GM21390 (cell line): ENCODE results near the gene TMCC3.
A peak's percentile ranks its signal among the peaks of the same experiment; 100 is the strongest.
"Not testable (repeated sequence)": the region's sequence is repeated elsewhere in the genome, so short reads cannot be mapped to it uniquely, and the experiment has no call there.

ENCODE experiments used
- ATAC-seq: cut with Tn5 transposase; IDR thresholded peaks from one replicate; pipeline ENCODE4 v1.9.1; 2021; ENCODE audit not compliant: unreplicated experiment

TMCC3 gene

DNA sequence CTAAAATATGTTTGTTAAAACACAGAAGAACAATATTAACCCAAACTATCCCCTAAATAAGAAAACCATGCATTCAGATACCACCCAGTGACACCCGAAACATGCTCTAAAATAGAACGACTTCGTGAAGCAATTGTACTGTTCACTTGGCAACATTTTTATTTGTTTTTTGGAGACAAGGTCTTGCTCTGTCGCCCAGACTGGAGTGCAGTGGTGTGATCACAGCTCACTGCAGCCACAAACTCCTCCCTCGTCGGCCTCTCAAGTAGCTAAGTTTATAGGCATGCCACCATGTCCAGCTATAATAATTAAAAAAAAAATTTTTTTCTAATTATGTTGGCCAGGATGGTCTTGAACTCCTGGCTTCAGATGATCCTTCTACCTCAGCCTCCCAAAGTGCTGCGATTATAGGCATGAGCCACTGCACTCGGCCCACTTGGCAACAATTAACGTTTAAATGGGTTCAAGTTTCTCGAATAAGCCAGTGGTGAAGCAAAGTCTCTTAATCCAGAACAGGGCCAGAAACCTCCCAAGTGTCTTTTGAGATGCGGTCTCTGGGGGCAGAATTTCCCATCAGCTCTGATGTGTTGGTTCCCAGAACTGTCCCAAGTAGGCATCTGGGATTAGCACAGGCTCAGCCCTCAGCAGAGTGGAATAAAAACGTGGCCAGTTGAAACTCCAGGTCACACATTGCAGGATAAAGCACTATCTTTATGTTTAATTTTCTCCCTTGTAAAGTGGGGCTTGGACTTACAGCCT, 74.5 kb downstream of the TMCC3 start:
- ATAC-seq: no peak

DNA sequence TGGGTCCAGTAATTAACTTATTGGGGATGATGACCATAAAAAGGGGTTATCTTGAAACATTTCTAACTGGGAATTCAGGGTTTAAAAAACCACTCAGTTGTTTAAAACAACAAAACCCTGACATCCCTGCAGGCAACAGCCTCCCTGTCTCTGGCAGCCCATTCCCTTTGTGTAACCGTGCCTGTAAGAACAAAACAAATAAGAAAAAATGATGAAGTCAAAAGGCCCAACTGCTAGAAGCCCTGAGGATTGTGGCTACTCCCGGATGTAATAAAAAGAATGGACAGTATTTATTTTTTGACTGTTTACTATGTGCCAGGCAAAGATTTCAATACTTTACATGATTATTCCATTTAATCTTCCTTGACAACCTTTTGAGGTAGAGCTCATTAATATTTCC, 75.3 kb downstream of the TMCC3 start:
- no peak for ATAC-seq

DNA sequence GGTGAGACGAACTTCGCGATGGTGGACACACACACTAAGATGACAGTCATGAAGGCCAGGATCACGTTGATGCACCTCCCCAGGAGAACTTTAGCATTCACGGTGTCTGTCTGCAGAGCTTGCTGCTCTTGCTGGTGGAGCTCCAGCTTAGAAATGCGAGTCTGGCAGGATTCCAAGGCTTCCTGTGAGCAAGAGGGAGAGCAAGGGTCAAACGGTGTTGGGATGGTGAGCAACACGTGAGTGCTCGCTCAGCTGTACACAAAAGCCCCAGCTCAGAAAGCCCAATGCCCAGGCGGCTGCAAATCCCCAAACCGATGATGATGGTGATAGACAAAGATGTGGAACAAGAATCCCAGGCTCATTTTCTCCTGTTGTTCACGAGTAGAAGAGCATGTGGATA, 78.8 kb downstream of the TMCC3 start:
- no peak for ATAC-seq

DNA sequence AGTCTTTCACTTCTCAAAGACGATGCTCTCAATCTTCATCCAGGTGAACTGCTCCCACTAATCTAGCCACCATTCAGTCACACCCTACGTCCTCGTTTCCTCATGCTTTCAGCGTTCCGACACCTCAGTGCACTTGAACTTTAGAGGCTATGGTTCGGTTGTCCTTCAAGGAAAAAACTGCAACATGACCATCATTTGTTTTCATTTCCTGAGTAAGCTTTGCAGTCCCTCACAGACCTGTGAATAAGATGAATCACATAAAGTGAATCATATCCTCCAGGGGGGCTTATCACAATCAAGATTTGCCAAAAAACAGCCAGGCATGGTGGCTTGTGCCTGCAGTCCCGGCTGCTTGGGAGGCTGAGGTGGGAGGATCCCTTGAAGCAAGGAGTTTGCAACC, 80.2 kb downstream of the TMCC3 start:
- no peak for ATAC-seq

DNA sequence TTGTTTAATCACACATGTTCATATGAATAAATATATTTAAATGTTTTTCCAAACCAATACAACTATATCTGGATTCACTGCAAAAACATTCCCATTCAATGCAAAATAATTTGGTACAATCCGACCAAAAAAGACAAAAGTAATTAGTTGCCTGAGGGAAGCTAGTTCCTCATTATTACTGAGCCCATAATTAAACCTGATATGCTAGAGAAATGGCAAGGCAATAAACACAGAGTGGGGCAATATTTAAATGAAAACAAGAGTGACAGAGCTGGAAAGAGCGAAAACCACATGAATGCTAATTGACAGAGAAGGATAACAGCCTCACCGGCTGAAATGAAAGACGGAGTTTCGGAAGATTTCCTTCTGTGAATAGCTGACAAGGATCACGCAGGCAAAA, 82.6 kb downstream of the TMCC3 start:
- no peak for ATAC-seq

DNA sequence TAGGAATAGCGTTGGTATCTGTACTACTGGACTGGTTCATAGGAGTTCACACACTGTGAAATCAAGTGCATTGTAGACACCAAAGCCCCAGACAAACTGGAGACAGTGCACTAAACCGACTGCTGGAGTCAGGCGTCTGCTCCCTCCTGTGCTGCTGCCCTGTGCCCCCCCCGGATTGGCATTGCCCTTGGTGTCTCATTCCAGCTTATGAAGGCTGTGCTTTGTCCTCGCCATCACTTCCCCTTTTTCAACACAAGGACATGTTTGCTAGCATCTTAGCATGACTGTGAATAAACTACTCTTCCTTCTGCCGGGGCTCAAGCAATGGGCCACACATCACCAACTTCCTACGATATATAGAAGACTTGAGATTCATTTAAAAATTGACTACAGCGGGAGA, 84.0 kb downstream of the TMCC3 start:
- ATAC-seq: no peak

DNA sequence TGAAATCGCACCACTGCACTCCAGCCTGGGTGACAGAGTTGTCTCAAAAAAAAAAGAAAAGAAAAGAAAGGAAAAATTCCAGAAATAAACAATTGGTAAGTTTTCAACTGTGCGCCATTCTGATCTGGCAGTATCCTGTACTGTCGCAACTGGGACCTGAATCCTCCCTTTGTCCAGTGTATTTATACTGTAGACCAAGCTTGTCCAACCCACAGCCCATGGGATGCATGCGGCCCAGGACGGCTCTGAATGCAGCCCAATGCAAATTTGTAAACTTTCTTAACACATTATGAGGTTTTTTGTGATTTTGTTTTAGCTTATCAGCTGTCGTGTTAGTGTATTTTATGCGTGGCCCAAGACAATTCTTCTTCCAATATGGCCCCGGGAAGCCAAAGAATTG, 84.7 kb downstream of the TMCC3 start:
- ATAC-seq: no peak

DNA sequence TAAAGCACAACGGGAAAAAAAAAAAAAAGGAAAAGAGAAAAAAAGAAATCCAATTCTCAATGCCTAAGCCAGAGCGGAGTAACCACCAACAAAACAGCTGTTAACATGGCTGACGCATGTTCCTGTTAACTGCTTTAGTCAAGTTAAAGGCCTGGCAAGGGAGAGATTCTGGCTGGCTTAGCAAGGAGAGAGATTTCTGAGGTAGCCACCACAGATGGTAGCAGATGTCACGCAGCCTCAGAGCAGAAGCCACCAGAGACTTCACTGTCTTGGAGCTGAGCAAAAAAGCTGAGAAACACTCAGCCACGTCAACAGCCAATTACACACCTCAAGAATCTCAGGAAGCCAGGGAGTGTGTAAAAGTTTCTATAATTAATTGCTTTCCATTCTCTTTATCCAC, 87.1 kb downstream of the TMCC3 start:
- ATAC-seq: no peak

DNA sequence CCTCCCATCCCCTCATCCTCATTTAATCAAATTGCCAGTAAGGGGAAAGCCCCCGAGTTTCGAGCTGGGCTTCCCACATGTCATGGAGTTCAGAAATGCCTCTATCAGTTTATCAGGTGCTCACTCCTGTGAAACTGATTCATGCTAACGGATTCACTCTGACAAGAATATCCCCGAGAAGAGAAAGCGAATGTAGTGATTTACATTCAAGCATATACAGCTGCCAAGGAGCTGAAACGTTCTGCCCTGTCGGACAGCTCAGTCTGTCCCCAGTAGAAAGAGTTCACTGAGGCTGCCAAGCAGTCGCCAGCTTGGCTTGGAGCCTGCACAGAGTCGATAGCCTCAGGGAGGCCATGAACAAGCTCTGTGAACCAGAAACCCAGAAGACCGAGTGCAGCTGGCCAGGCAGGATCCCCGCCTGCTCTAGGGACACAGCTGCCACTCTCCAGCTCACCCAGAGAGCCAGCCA, 88.4 kb downstream of the TMCC3 start:
- ATAC-seq: peak; percentile 78

DNA sequence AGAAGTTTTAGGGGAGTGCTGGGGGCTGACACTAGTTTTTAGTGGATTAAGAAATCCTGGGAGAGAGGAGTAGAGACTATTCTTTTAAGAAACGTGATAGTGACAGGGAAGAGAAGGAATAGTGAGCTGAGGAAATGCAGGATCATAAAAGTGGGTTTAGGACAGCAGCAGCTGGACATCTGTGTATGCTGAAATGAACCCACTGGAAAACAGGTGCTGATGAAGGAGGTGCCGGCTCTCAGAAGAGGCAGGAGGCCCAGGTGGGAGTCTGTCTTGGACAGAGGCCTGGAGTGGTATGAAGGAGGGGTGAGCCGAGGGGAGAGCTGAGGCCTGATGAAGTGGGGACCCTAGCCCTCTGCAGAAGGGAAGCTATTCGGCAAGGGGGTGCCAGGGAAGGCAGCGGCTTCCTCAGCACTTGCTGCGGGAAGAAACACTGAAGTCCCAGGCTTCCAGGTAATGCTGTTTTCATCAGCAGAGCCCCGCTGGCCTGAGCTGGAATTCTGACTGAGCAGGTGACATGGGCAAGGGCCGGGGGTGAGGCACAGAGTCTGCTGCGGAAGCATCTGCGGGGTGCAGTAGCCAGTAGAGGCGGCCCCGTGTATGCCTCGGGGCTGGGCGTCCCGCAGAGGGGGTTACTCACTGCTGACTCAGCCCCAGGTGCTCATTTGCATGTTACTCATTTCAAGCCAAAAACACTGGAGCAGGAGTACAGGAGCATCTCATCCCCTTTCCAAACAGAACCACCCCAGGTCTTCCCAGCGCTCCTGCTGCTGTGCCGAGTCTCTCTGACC, 89.7 kb downstream of the TMCC3 start:
- ATAC-seq: peak; percentile 56

DNA sequence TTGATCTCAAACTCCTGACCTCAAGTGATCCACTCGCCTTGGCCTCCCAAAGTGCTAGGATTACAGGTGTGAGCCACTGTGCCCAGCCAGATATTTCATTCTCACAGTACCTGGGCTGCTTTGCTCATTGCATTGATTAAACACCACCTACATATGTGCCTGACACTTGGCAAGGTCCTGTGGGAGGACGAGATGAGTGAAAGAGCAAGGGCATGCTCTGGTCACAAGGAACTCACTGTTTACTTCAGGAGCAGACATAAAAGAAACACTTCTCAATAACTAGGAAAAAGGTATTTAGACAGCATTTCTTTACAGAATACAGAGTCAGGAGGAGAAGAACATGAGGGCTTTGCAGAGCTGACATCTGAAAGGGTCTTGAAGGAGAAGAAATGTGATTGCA, 91.7 kb downstream of the TMCC3 start:
- ATAC-seq: no peak

DNA sequence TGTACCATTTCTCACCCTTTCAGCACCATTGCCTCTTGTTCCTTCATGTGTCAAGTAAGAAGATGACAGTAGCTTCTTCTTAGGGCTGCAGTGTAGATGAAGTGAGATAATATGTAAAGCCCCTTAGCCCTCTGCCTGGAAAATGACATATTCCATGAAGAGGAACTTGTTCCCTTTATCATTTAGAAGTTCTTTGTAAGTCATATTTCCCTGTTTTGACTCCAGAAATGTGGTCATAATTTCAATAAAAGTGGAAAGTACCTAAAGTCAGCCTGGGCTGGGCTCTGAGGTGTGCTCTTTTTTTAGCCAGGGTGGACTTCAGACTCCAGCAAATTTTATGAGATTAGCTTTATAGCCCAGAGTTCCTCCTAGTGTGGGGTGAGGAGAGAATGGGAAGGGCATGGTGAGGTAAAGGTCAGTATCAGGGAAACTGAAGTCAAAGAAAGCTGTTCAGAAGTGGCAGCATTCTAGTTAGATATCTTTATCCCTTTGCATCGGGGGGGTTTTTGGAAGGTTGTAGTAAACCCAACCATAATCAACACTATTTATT, 92.5 kb downstream of the TMCC3 start:
- ATAC-seq: no peak

DNA sequence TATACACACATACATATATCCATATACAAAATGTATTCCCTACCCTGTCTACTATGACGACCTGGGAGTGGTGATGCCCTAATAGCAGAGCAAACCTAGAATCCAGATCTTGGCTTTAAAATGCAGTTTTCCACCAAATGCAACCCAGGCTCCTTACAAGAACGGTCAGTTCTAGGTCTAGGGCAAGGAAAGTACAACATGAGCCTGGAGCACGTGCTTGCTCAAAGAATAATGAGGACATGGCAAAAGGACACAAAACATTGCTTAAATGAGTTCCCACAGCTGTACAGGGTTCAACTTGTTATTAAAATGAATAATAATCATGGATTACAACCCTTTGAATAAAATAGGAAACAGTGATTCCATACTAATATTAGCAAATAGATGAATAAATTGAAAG, 94.7 kb downstream of the TMCC3 start:
- no peak for ATAC-seq

DNA sequence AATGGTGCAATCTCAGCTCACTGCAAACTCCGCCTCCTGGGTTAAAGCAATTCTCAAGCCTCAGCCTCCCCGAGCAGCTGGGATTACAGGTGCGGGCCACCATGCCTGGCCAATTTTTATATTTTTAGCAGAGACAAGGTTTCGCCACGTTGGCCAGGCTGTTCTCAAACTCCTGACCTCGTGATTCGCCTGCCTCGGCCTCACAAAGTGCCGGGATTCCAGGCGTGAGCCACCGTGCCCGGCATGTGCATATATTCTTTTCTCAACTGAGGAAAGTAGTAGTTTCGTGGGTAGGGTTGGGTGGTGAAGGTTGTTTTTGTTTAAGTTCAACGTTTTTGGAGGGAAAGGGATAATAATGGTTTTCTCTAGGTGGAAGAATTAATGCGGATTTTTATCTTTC, 96.5 kb downstream of the TMCC3 start:
- ATAC-seq: no peak

DNA sequence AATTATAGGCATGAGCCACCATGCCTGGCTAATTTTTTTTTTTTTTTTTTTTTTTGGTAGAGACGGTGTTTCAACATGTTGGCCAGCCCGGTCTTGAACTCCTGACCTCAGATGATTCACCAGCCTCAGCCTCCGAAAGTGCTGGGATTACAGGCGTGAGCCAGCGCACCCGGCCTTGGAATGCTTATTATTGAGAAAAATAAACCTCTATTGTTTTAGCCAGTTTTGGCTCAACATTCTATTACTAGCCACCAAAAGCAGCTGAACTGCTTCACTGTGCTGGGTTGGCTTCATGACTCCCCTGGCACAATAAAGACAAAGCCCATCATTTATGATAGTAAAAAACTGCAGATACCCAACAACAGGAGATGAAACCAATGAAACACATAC, 97.2 kb downstream of the TMCC3 start:
- ATAC-seq: no peak

DNA sequence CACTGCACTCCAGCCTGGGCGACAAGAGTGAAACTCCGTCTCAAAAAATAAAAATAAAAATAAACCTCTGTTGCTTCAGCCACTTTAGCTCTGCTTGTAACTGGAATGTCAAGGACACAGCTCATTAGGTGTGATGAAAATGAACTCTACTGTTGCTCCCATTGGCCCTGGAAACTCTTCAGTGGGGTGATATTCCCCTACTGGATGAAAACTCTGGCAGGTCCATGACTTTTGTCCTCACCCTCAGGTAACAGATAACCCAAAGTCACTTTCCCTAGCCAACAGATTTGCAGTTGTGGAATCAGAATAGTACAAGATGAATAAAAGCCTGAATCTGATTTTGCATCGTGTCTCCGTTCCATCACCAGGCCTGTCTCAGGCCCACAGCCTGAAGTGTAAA, 98.5 kb downstream of the TMCC3 start:
- ATAC-seq: no peak

DNA sequence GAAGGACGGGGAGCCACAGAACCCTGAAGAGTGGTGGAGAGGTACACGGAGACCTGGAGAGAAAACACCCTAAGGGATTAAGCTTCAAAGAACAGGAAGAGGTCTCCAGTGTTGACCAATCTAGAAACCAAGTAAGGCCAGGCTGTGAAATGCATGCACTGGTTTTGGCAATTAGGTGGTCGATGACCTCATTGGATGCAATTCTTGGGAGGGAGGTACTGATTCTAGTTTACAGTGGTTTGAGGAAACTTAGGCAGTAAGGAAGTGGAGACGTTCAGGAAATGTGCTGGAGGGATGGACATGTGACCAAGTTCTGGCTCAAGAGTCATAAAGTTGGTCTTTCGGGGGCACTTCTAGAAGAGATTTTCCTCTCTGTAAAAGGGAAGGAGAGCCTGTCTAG, 99.4 kb downstream of the TMCC3 start:
- no peak for ATAC-seq

DNA sequence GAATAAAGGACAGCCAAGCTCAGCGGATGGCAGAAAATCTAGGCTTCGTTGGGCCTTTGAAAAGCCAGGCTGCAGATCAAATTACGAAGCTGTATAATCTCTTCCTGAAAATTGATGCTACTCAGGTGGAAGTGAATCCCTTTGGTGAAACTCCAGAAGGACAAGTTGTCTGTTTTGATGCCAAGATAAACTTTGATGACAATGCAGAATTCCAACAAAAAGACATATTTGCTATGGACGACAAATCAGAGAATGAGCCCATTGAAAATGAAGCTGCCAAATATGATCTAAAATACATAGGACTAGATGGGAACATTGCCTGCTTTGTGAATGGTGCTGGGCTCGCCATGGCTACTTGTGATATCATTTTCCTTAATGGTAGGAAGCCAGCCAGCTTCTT, 101.5 kb downstream of the TMCC3 start:
- ATAC-seq: not testable (repeated sequence)

DNA sequence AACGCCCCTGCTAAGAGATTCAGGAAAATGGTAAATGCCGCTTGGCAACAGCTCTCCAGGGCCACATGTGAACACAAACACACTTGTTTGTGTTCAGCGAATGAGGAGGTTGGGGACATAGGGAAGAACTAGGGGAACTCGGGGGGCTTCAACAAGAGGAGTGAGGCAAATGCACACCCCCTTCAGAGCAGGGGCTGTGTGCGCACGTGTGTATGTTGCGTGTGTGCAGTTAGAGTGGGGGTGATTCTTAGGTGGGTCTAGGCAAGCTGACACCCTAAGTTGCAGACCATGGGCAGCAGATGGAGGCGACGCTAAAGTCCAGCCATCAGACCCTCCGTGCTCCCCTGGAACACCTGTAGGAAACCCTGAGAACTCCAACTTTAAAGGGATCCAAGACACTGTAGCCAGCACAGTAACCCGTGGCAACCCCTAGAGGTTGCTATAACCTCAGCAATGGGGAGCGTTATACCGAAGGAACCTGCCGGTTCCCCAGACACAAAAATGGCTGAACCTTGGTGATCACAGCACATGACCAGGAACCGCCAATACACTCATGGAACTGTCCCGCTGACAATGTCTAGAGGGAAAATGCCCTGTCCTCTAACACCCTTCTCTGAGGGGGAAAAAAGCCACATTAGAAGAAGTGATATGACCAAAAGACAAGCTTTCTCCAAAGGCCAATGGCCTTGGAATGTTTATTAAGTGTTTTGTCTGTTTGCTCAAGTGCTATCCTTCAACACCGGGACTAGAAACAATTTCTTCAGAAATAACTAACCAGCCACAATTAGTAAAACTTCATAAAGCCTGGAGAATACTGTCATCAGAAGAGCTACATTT, 104.2 kb downstream of the TMCC3 start:
- peak; percentile 75 for ATAC-seq

DNA sequence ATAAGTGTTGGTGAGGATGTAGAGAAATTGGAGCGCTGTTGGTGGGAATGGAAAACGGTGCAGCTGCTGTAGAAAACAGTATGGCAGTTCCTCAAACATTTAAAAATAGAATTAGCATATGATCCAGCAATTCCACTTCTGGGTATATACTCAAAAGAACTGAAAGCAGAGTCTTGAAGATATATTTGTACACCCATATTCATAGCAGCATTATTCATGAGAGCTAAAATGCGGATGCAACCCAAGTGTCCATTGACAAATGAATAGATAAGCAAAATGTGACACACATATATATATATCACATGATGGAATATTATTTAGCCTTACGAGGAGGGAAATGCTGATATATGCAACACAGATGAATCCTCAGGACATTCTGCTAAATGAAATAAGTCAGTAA, 106.0 kb downstream of the TMCC3 start:
- no peak for ATAC-seq

DNA sequence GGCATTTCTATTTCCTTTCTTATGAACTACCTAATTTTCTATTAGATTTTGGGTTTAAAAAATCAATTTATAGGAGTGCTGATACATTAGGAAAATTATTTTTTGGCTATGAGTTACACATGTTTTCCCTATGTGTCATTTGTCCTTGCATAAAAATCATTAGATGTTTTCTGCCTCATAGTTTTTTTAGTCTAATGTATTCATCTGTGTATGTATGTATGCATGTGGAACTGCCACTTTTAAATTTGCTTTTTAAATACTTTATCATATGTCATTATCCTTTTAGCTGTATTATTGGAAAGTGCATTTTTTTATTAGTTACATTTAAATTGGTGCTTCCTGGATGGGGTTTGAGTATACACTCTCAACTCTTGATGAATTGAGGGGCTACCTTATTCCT, 112.0 kb downstream of the TMCC3 start:
- ATAC-seq: no peak
